SK-N-MC (cell line): ENCODE results near the gene CFAP46.

ENCODE experiments used
- DNase-seq: peaks from one replicate; pipeline ENCODE4 v3.0.0-alpha.2; 2011; ENCODE audit warnings: low read depth, low spot score
- H3K27ac ChIP-seq: fragments of 200-600 bp; sonication (generic); 2 replicates; pipeline ENCODE4 v1.5.1; 2016; ENCODE audit warnings: mixed run types
- H3K36me3 ChIP-seq: fragments of 200-600 bp; sonication (generic); 2 replicates; pipeline ENCODE4 v1.6.1; 2017; ENCODE audit warnings: antibody characterized with exemption, low read length, mixed read lengths; ENCODE audit not compliant: insufficient read depth
- H3K4me3 ChIP-seq: fragments of 200-600 bp; sonication (generic); 2 replicates; pipeline ENCODE4 v1.5.1; 2016
- H3K9ac ChIP-seq: fragments of 200-600 bp; sonication (generic); 2 replicates; pipeline ENCODE4 v1.8.0; 2017; ENCODE audit warnings: mixed run types, mixed read lengths; ENCODE audit not compliant: insufficient read length
- H3K9me3 ChIP-seq: fragments of 200-600 bp; sonication (generic); 2 replicates; pipeline ENCODE4 v1.6.1; 2017; ENCODE audit warnings: low read depth, mild to moderate bottlenecking, antibody characterized with exemption, low read length, moderate library complexity, mixed read lengths
- EZH2 ChIP-seq: fragments of 200-600 bp; sonication (generic); IDR thresholded peaks from one replicate; pipeline ENCODE4 v1.6.1; 2017; ENCODE audit warnings: antibody characterized with exemption
- FOXP2 ChIP-seq: optimal IDR thresholded peaks from 2 replicates; pipeline ENCODE3; 2011; ENCODE audit warnings: mild to moderate bottlenecking, moderate library complexity; ENCODE audit not compliant: insufficient read depth; ENCODE audit errors: extremely low read length, control extremely low read depth
- POLR2AphosphoS5 ChIP-seq: IDR thresholded peaks from 2 replicates; pipeline ENCODE4 v1.6.1; 2012; ENCODE audit warnings: mild to moderate bottlenecking, low read depth, low read length, borderline replicate concordance

CFAP46 gene

GRCh38 chr10:132809232-132810140, 132.9 kb downstream of the CFAP46 start:
- no peak for TF ChIP-seq EZH2
- no peak for TF ChIP-seq FOXP2
- no peak for TF ChIP-seq POLR2AphosphoS5
- H3K9ac ChIP-seq, result no peak overlapping the region
- DNase-seq, result no peak
- no peaks in the 10 kb centered on the region for H3K9me3 ChIP-seq
- no peak overlapping the region for H3K4me3 ChIP-seq
- H3K36me3 ChIP-seq, result no peaks in the 10 kb centered on the region
- no peak overlapping the region for H3K27ac ChIP-seq

GRCh38 chr10:132808383-132809231, 133.8 kb downstream of the CFAP46 start:
- no peaks in the 10 kb centered on the region for H3K9me3 ChIP-seq
- no peak overlapping the region for H3K4me3 ChIP-seq
- no peak overlapping the region for H3K9ac ChIP-seq
- H3K36me3 ChIP-seq, result no peaks in the 10 kb centered on the region
- no peak for DNase-seq
- TF ChIP-seq FOXP2 (no peak), EZH2 (no peak), POLR2AphosphoS5 (no peak)
- H3K27ac ChIP-seq, result no peak overlapping the region

GRCh38 chr10:132807621-132808049, 134.7 kb downstream of the CFAP46 start:
- Histone ChIP-seq H3K4me3 (no peak overlapping the region), H3K9ac (no peak overlapping the region), H3K9me3 (no peaks in the 10 kb centered on the region), H3K27ac (no peak overlapping the region), H3K36me3 (no peaks in the 10 kb centered on the region)
- TF ChIP-seq FOXP2, result no peak
- TF ChIP-seq POLR2AphosphoS5, result no peak
- TF ChIP-seq EZH2, result no peak
- DNase-seq, result no peak

- Histone ChIP-seq H3K9me3 (no peaks in the 10 kb centered on the region), H3K36me3 (no peaks in the 10 kb centered on the region), H3K27ac (no peak overlapping the region), H3K4me3 (no peak overlapping the region), H3K9ac (no peak overlapping the region)
- no peak for DNase-seq
- TF ChIP-seq EZH2, result no peak
- no peak for TF ChIP-seq POLR2AphosphoS5
- TF ChIP-seq FOXP2, result no peak
Observed at GRCh38 chr10:132806561-132807003, 135.8 kb downstream of the CFAP46 start.

- Histone ChIP-seq H3K36me3 (no peaks in the 10 kb centered on the region), H3K27ac (no peak overlapping the region), H3K9me3 (no peaks in the 10 kb centered on the region), H3K9ac (no peak overlapping the region), H3K4me3 (no peak overlapping the region)
- DNase-seq, result no peak
- TF ChIP-seq EZH2 (no peak), FOXP2 (no peak), POLR2AphosphoS5 (no peak)
Observed at GRCh38 chr10:132806110-132806509, 136.3 kb downstream of the CFAP46 start.

- no peak for DNase-seq
- Histone ChIP-seq H3K4me3 (no peak overlapping the region), H3K36me3 (no peaks in the 10 kb centered on the region), H3K27ac (no peak overlapping the region), H3K9me3 (no peaks in the 10 kb centered on the region), H3K9ac (no peak overlapping the region)
- no peak for TF ChIP-seq FOXP2
Observed at GRCh38 chr10:132805599-132805998, 136.8 kb downstream of the CFAP46 start.

GRCh38 chr10:132804785-132805426, 137.5 kb downstream of the CFAP46 start:
- DNase-seq, result no peak
- H3K27ac ChIP-seq, result no peak overlapping the region
- no peak overlapping the region for H3K9ac ChIP-seq
- H3K9me3 ChIP-seq, result no peaks in the 10 kb centered on the region
- TF ChIP-seq EZH2 (no peak), FOXP2 (no peak), POLR2AphosphoS5 (no peak)
- H3K4me3 ChIP-seq, result no peak overlapping the region
- H3K36me3 ChIP-seq, result no peaks in the 10 kb centered on the region

- DNase-seq, result no peak
- no peaks in the 10 kb centered on the region for H3K9me3 ChIP-seq
- no peak overlapping the region for H3K27ac ChIP-seq
- no peaks in the 10 kb centered on the region for H3K36me3 ChIP-seq
- TF ChIP-seq FOXP2 (no peak), EZH2 (no peak), POLR2AphosphoS5 (no peak)
- H3K9ac ChIP-seq, result no peak overlapping the region
- no peak overlapping the region for H3K4me3 ChIP-seq
Observed at GRCh38 chr10:132804287-132804686, 138.1 kb downstream of the CFAP46 start.
